GM12891 (cell line): ENCODE results near the gene VMP1.

Experiments used
- POLR2A ChIP-seq: IDR thresholded peaks from 2 replicates; pipeline ENCODE4 v1.6.1; 2011; ENCODE audit warnings: low read depth, low read length, control low read depth
- POLR2AphosphoS5 ChIP-seq: IDR thresholded peaks from 2 replicates; pipeline ENCODE4 v1.6.1; 2011; ENCODE audit warnings: low read depth, low read length, control low read depth
- TAF1 ChIP-seq: IDR thresholded peaks from 2 replicates; pipeline ENCODE4 v1.6.1; 2011; ENCODE audit warnings: low read depth, low read length, control low read depth

GRCh38 chr17:59675231-59675630 is 32.2 kb upstream of the VMP1 start:
- TF ChIP-seq POLR2A (no peak), POLR2AphosphoS5 (no peak), TAF1 (no peak)
